WERI-Rb-1 (cell line): ENCODE data around the gene IFNL3.
"Not testable (repeated sequence)": the region's sequence is repeated elsewhere in the genome, so short reads cannot be mapped to it uniquely, and the experiment has no call there.

Experiments
- DNase-seq: peaks from one replicate; pipeline ENCODE4 v3.0.0-alpha.2; 2020
- H3K27ac ChIP-seq: fragments of 250-450 bp; sonication (Bioruptor Pico); 2 replicates; pipeline ENCODE4 v1.5.1; 2020; ENCODE audit warnings: mild to moderate bottlenecking, moderate library complexity
- H3K27me3 ChIP-seq: fragments of 250-450 bp; sonication (Bioruptor Pico); 2 replicates; pipeline ENCODE4 v1.5.1; 2021; ENCODE audit warnings: mild to moderate bottlenecking, low read depth, moderate library complexity; ENCODE audit not compliant: insufficient read depth, severe bottlenecking
- H3K36me3 ChIP-seq: fragments of 250-450 bp; sonication (Bioruptor Pico); 2 replicates; pipeline ENCODE4 v1.5.1; 2020; ENCODE audit warnings: mild to moderate bottlenecking, moderate library complexity
- H3K4me3 ChIP-seq: 2 replicates; pipeline ENCODE4 v1.5.1; 2011; ENCODE audit warnings: low read depth, mild to moderate bottlenecking, control low read depth, low read length
- H3K9me3 ChIP-seq: fragments of 250-450 bp; sonication (Bioruptor Pico); 2 replicates; pipeline ENCODE4 v1.5.1; 2021; ENCODE audit warnings: mild to moderate bottlenecking, moderate library complexity; ENCODE audit not compliant: severe bottlenecking
- CTCF ChIP-seq: IDR thresholded peaks from 2 replicates; pipeline ENCODE4 v1.5.1; 2011; ENCODE audit warnings: low read depth, mild to moderate bottlenecking, control low read depth, inconsistent platforms, low read length

The IFNL3 gene

GRCh38 chr19:39275578-39275977 lies 30.8 kb upstream of the IFNL3 start:
- Histone ChIP-seq H3K4me3 (no peak overlapping the region), H3K36me3 (no peaks in the 10 kb centered on the region), H3K27me3 (no peaks in the 10 kb centered on the region), H3K9me3 (no peaks in the 10 kb centered on the region), H3K27ac (no peak overlapping the region)
- TF ChIP-seq CTCF = no peak
- no peak for DNase-seq

GRCh38 chr19:39273859-39274258 lies 29.1 kb upstream of the IFNL3 start:
- not testable (repeated sequence) for H3K27ac ChIP-seq, H3K36me3 ChIP-seq, H3K9me3 ChIP-seq, DNase-seq, H3K27me3 ChIP-seq, H3K4me3 ChIP-seq

- H3K4me3 ChIP-seq = no peak overlapping the region
- no peak for DNase-seq
- TF ChIP-seq CTCF = no peak
- no peaks in the 10 kb centered on the region for H3K27me3 ChIP-seq
- H3K9me3 ChIP-seq = no peaks in the 10 kb centered on the region
- H3K36me3 ChIP-seq = no peaks in the 10 kb centered on the region
- no peak overlapping the region for H3K27ac ChIP-seq
Measured at GRCh38 chr19:39270036-39270871, 25.4 kb upstream of the IFNL3 start.

- not testable (repeated sequence) for DNase-seq
Measured at GRCh38 chr19:39269369-39269768, 24.6 kb upstream of the IFNL3 start.

GRCh38 chr19:39268531-39269223 lies 23.9 kb upstream of the IFNL3 start:
- not testable (repeated sequence) for H3K27me3 ChIP-seq, DNase-seq, H3K27ac ChIP-seq, H3K36me3 ChIP-seq, H3K4me3 ChIP-seq, H3K9me3 ChIP-seq

More at GRCh38 chr19:39269369-39269768, 24.6 kb upstream of the IFNL3 start:
- H3K9me3 ChIP-seq, H3K36me3 ChIP-seq, H3K27ac ChIP-seq, H3K4me3 ChIP-seq, H3K27me3 ChIP-seq: not testable (repeated sequence)

GRCh38 chr19:39268085-39268484 lies 23.3 kb upstream of the IFNL3 start, which contains the start of gene IFNL2:
Gene IFNL2, plus strand, starts transcription at chr19:39268396. Its CDS starts 173 bp downstream, at chr19:39268569.
- H3K36me3 ChIP-seq, DNase-seq, H3K4me3 ChIP-seq, H3K9me3 ChIP-seq, H3K27me3 ChIP-seq, H3K27ac ChIP-seq: not testable (repeated sequence)

GRCh38 chr19:39265321-39265916 lies 20.6 kb upstream of the IFNL3 start:
- H3K4me3 ChIP-seq = no peak overlapping the region
- H3K9me3 ChIP-seq = no peaks in the 10 kb centered on the region
- DNase-seq = no peak
- no peak for TF ChIP-seq CTCF
- H3K36me3 ChIP-seq = no peaks in the 10 kb centered on the region
- no peak overlapping the region for H3K27ac ChIP-seq
- H3K27me3 ChIP-seq = no peaks in the 10 kb centered on the region
